H1 (cell line): ENCODE measurements around the gene TNPO2. TPM values are rescaled to one million over a fixed set of nuclear protein-coding genes. Genes with fewer than 3 reads are reported as not detected.

ENCODE experiments used
- CTCF ChIA-PET: fragments of 300-600 bp; sonication (Branson Sonifier 250); formaldehyde crosslinking; loops from one replicate; lab custom pipeline; 2021; ENCODE audit not compliant: partially characterized antibody; lab: Charles Lee
- POLR2A ChIA-PET: fragments of 300-600 bp; sonication (Branson Sonifier 250); formaldehyde crosslinking; loops from one replicate; lab custom pipeline; 2021; ENCODE audit warnings: inconsistent platforms; ENCODE audit not compliant: partially characterized antibody; lab: Charles Lee
- DNase-seq, 2 experiments: peaks; one replicate each; pipeline versions ENCODE4 v3.0.0 to v3.0.0-alpha.2; 2010 to 2022; ENCODE audit warnings: low spot score in 2 of 2, low read depth in 1 of 2, mixed read lengths in 1 of 2
- FAIRE-seq: peaks from 2 replicates; lab custom pipeline; 2011; peaks lifted over from hg19 to GRCh38; lab: Jason Lieb, UNC
- H2AFZ ChIP-seq: 2 replicates; pipeline ENCODE4 v1.8.1; 2012; ENCODE audit warnings: low read length, inconsistent platforms
- H2AK5ac ChIP-seq: 2 replicates; pipeline ENCODE4 v1.6.1; 2013; ENCODE audit warnings: low read depth, low read length
- H2BK120ac ChIP-seq: replicated peaks from 2 replicates; pipeline ENCODE3; 2013; ENCODE audit warnings: low read depth, low read length, inconsistent platforms
- H2BK12ac ChIP-seq: 2 replicates; pipeline ENCODE4 v1.6.1; 2013; ENCODE audit warnings: low read depth, low read length
- H2BK15ac ChIP-seq: 2 replicates; pipeline ENCODE4 v1.6.1; 2013; ENCODE audit warnings: low read length
- H2BK20ac ChIP-seq: 2 replicates; pipeline ENCODE4 v1.6.1; 2013; ENCODE audit warnings: low read length
- H2BK5ac ChIP-seq: 2 replicates; pipeline ENCODE4 v1.6.1; 2013; ENCODE audit warnings: low read depth, low read length
- H3K14ac ChIP-seq: 2 replicates; pipeline ENCODE4 v1.6.1; 2013; ENCODE audit warnings: inconsistent platforms; ENCODE audit not compliant: insufficient read length
- H3K18ac ChIP-seq: 2 replicates; pipeline ENCODE4 v1.6.1; 2013; ENCODE audit warnings: low read length; ENCODE audit errors: extremely low read depth
- H3K23ac ChIP-seq: 2 replicates; pipeline ENCODE4 v1.6.1; 2013; ENCODE audit warnings: inconsistent platforms; ENCODE audit not compliant: insufficient read length
- H3K23me2 ChIP-seq: 2 replicates; pipeline ENCODE4 v1.6.1; 2013; ENCODE audit warnings: low read depth, low read length
- H3K27ac ChIP-seq: 2 replicates; pipeline ENCODE4 v1.6.1; 2011; ENCODE audit warnings: low read depth, low read length, inconsistent platforms
- H3K27me3 ChIP-seq, 4 experiments: replicated peaks in 1 of 4; 1 replicate in 1 of 4; 2 replicates in 3 of 4; pipeline versions ENCODE4 v1.6.1 to v1.8.1; 2011 to 2013; ENCODE audit warnings: low read length in 3 of 4, mild to moderate bottlenecking in 3 of 4, inconsistent platforms in 2 of 4, mixed read lengths in 2 of 4, moderate library complexity in 1 of 4; ENCODE audit not compliant: control insufficient read depth in 3 of 4, insufficient read depth in 3 of 4; ENCODE audit errors: extremely low read depth in 1 of 4
- H3K36me3 ChIP-seq, 4 experiments: 2 replicates each; pipeline versions ENCODE4 v1.6.1 to v1.8.1; 2011 to 2013; ENCODE audit warnings: mild to moderate bottlenecking in 4 of 4, low read length in 3 of 4, moderate library complexity in 2 of 4, control low read depth in 1 of 4, inconsistent platforms in 1 of 4; ENCODE audit not compliant: insufficient read depth in 4 of 4, control insufficient read depth in 2 of 4
- H3K4ac ChIP-seq: replicated peaks from 2 replicates; pipeline ENCODE3; 2013; ENCODE audit warnings: low read length, low read depth, mixed read lengths, inconsistent platforms; ENCODE audit not compliant: insufficient read length
- H3K4me1 ChIP-seq, 4 experiments: replicated peaks in 1 of 4; 1 replicate in 1 of 4; 2 replicates in 3 of 4; pipeline versions ENCODE4 v1.6.1 to v1.8.1; 2011 to 2013; ENCODE audit warnings: low read length in 3 of 4, inconsistent platforms in 2 of 4, mixed read lengths in 1 of 4; ENCODE audit not compliant: insufficient read depth in 4 of 4, control insufficient read depth in 3 of 4
- H3K4me2 ChIP-seq, 2 experiments: 2 replicates each; pipeline versions ENCODE4 v1.6.1 to v1.8.1; 2011 to 2013; ENCODE audit warnings: low read depth in 2 of 2, low read length in 2 of 2, control low read depth in 1 of 2, inconsistent platforms in 1 of 2, mild to moderate bottlenecking in 1 of 2; ENCODE audit not compliant: insufficient read depth in 1 of 2
- H3K4me3 ChIP-seq, 4 experiments: fragments of 200-600, 300-600 bp in 1 of 4; sonication (generic), shearing (Covaris generic), sonication (Bioruptor Twin) in 1 of 4; 2 replicates each; pipeline versions ENCODE4 v1.5.1 to v1.8.1; 2011 to 2016; ENCODE audit warnings: low read length in 4 of 4, low read depth in 3 of 4, control low read depth in 2 of 4, inconsistent platforms in 2 of 4, mild to moderate bottlenecking in 2 of 4, mixed read lengths in 1 of 4, moderate library complexity in 1 of 4; ENCODE audit not compliant: insufficient read depth in 2 of 4; ENCODE audit errors: extremely low read depth in 1 of 4
- H3K56ac ChIP-seq: replicated peaks from 2 replicates; pipeline ENCODE3; 2013; ENCODE audit warnings: low read depth, mild to moderate bottlenecking, mixed read lengths, low read length, inconsistent platforms; ENCODE audit not compliant: insufficient read length
- H3K79me1 ChIP-seq: 2 replicates; pipeline ENCODE4 v1.6.1; 2013; ENCODE audit warnings: low read depth, low read length, control low read depth
- H3K79me2 ChIP-seq, 2 experiments: 2 replicates each; pipeline versions ENCODE4 v1.6.1 to v1.8.1; 2012 to 2013; ENCODE audit warnings: low read length in 2 of 2, mild to moderate bottlenecking in 2 of 2, inconsistent platforms in 1 of 2; ENCODE audit not compliant: insufficient read depth in 2 of 2, control insufficient read depth in 1 of 2
- H3K9ac ChIP-seq, 4 experiments: replicated peaks in 1 of 4; 1 replicate in 1 of 4; 2 replicates in 3 of 4; pipeline versions ENCODE4 v1.6.1 to v1.8.1; 2011 to 2013; ENCODE audit warnings: low read depth in 3 of 4, low read length in 3 of 4, control low read depth in 2 of 4, mild to moderate bottlenecking in 2 of 4, moderate library complexity in 2 of 4, inconsistent platforms in 1 of 4; ENCODE audit errors: extremely low read depth in 1 of 4
- H3K9me3 ChIP-seq, 2 experiments: 2 replicates each; pipeline versions ENCODE4 v1.6.1 to v1.8.1; 2012 to 2013; ENCODE audit warnings: mild to moderate bottlenecking in 2 of 2, moderate library complexity in 2 of 2, control low read depth in 1 of 2, inconsistent platforms in 1 of 2, low read depth in 1 of 2, low read length in 1 of 2, mixed read lengths in 1 of 2; ENCODE audit not compliant: insufficient read depth in 2 of 2
- H4K20me1 ChIP-seq, 2 experiments: replicated peaks in 1 of 2; 2 replicates each; pipeline versions ENCODE3 to v1.8.1; 2011 to 2013; ENCODE audit warnings: inconsistent platforms in 2 of 2, low read length in 2 of 2, mild to moderate bottlenecking in 1 of 2; ENCODE audit not compliant: insufficient read depth in 2 of 2, control insufficient read depth in 1 of 2
- H4K5ac ChIP-seq: 2 replicates; pipeline ENCODE4 v1.6.1; 2013; ENCODE audit warnings: low read length, low read depth, mixed read lengths, inconsistent platforms; ENCODE audit not compliant: insufficient read length
- H4K8ac ChIP-seq: 2 replicates; pipeline ENCODE4 v1.8.0; 2013; ENCODE audit warnings: mild to moderate bottlenecking, moderate library complexity, low read length, inconsistent platforms; ENCODE audit not compliant: insufficient read depth; ENCODE audit errors: extremely low read depth
- H4K91ac ChIP-seq: replicated peaks from 2 replicates; pipeline ENCODE3; 2013; ENCODE audit warnings: low read length, mixed read lengths, inconsistent platforms; ENCODE audit not compliant: insufficient read length
- BCL11A ChIP-seq, 2 experiments: IDR thresholded peaks; one replicate each; pipeline ENCODE4 v1.6.1; 2011; ENCODE audit warnings: low read depth in 2 of 2, low read length in 2 of 2, mild to moderate bottlenecking in 2 of 2
- CEBPB ChIP-seq: IDR thresholded peaks from 2 replicates; pipeline ENCODE4 v1.6.1; 2012; ENCODE audit warnings: low read depth, low read length
- HDAC6 ChIP-seq: IDR thresholded peaks from one replicate; pipeline ENCODE4 v1.7.1; 2012; ENCODE audit warnings: low read depth, mild to moderate bottlenecking, inconsistent platforms, low read length, moderate library complexity
- MAX ChIP-seq: IDR thresholded peaks from 2 replicates; pipeline ENCODE4 v1.6.1; 2012; ENCODE audit warnings: inconsistent platforms
- NANOG ChIP-seq: IDR thresholded peaks from 2 replicates; pipeline ENCODE4 v1.6.1; 2011; ENCODE audit warnings: low read length, low read depth, mild to moderate bottlenecking, inconsistent platforms; ENCODE audit not compliant: insufficient read depth, poor library complexity, severe bottlenecking
- RAD21 ChIP-seq, 2 experiments: IDR thresholded peaks in 1 of 2; conservative IDR thresholded peaks in 1 of 2; 2 replicates each; pipeline ENCODE4 v1.6.1; 2011; ENCODE audit warnings: low read depth in 2 of 2, low read length in 2 of 2, improper control_type of control experiment in 1 of 2, inconsistent platforms in 1 of 2, mild to moderate bottlenecking in 1 of 2, moderate library complexity in 1 of 2
- RFX5 ChIP-seq: IDR thresholded peaks from 2 replicates; pipeline ENCODE4 v1.6.1; 2011; ENCODE audit warnings: low read depth, low read length, improper control_type of control experiment, borderline replicate concordance
- SP4 ChIP-seq: IDR thresholded peaks from 2 replicates; pipeline ENCODE4 v1.6.1; 2012; ENCODE audit warnings: low read length, inconsistent platforms
- SRF ChIP-seq: IDR thresholded peaks from 2 replicates; pipeline ENCODE4 v1.6.1; 2011; ENCODE audit warnings: mild to moderate bottlenecking, low read depth, low read length, moderate library complexity
- TBP ChIP-seq: IDR thresholded peaks from 2 replicates; pipeline ENCODE4 v1.6.1; 2011; ENCODE audit warnings: low read depth, low read length, improper control_type of control experiment
- WGBS, 2 experiments: shearing (Covaris generic) in 1 of 2; methylation state at CpG; one replicate each; pipeline versions ENCODE4 v1.1.6 to v1.1.7; 2013 to 2015; ENCODE audit warnings: low lambda C conversion rate in 2 of 2, mixed read lengths in 2 of 2, inconsistent platforms in 1 of 2, low coverage in 1 of 2, missing lambda C conversion rate in 1 of 2; ENCODE audit not compliant: insufficient replicate concordance in 2 of 2, insufficient coverage in 1 of 2, insufficient read length in 1 of 2; ENCODE audit errors: extremely low coverage in 1 of 2, missing lambda C conversion rate in 1 of 2; 5-methylcytosine and 5-hydroxymethylcytosine counted together
- polyA plus RNA-seq, 7 experiments: library from polyadenylated mRNA; depleted of rRNA in 3 of 7; stranded (reverse) in 5 of 7; unstranded in 2 of 7; fragments of >200 nt in 5 of 7; fragments of 200-250 nt in 2 of 7; gene quantifications; 1 replicate in 5 of 7; 2 replicates in 1 of 7; 4 replicates in 1 of 7; pipeline versions ENCODE4 v1.2.1 to v1.2.3, GENCODE V29; 2011 to 2013; ENCODE audit warnings: missing spikeins in 2 of 7, mixed read lengths in 2 of 7
- total RNA-seq: library from RNA; stranded (reverse); fragmentation: NEBNext Ultra II Directional; extraction: Animal tissue kit (Norgen Biotek cat#: 25700); gene quantifications from 2 replicates; pipeline ENCODE4 v1.2.1, GENCODE V29; 2021

Gene TNPO2
- total and polyA plus RNA-seq, 2 of the 8 experiments (the other 6 are each of a cell fraction or from before 2014, with no cell fraction given): 112 to 121 TPM

GRCh38 chr19:12763100-12763499 lies 39.4 kb upstream of the TNPO2 start:
- Histone ChIP-seq H3K79me1 (no peaks in the 10 kb centered on the region), H3K23ac (no peak overlapping the region), H3K36me3 (peaks cover 7 to 38% (median 24%) of the 10 kb centered on the region in 4 experiments), H3K9ac (no peak overlapping the region), H2BK5ac (no peak overlapping the region), H2AFZ (no peak overlapping the region), H4K5ac (no peak overlapping the region), H3K4me3 (no peak overlapping the region), H3K4me1 (peaks cover 0 to 2% (median 1%) of the 10 kb centered on the region in 4 experiments; a peak in 2 of 7 replicates), H3K14ac (no peak overlapping the region), H4K8ac (no peak overlapping the region), H2BK20ac (no peak overlapping the region), H2BK15ac (no peak overlapping the region), H3K23me2 (no peaks in the 10 kb centered on the region), H3K4ac (no peak overlapping the region), H3K27ac (no peak overlapping the region), H3K56ac (no peak overlapping the region), H2BK120ac (no peak overlapping the region), H3K4me2 (no peak overlapping the region), H2BK12ac (no peak overlapping the region), H3K18ac (no peak overlapping the region), H2AK5ac (no peak overlapping the region), H3K9me3 (no peaks in the 10 kb centered on the region), H3K27me3 (no peaks in the 10 kb centered on the region; a peak in 1 of 7 replicates), H3K79me2 (no peaks in the 10 kb centered on the region), H4K91ac (no peak overlapping the region), H4K20me1 (peaks cover 1 to 2% of the 10 kb centered on the region in 2 experiments)
- FAIRE-seq (no peak), DNase-seq (no peak)
- CTCF ChIA-PET: interaction anchor here (1.0 to 17.5 kb wide), 6 partner anchors 11 to 79 kb away, joined by 3 to 288 read pairs (median 68); partner anchors contain the start of genes BEST2, HOOK2, JUNB and PRDX2
- POLR2A ChIA-PET: interaction anchor here (0.8 to 9.2 kb wide), 11 partner anchors 10 to 64 kb away, joined by 3 to 70 read pairs (median 5); partner anchors contain the start of genes BEST2, GET3 and HOOK2
- TF ChIP-seq SP4 (no peak), SRF (no peak), RAD21 (IDR thresholded peaks at IDR 0.05 in 1 of 2, conservative IDR thresholded peaks at IDR 0.05 in 1 of 2; ENCODE audit: low read depth in 2 of 2, low read length in 2 of 2) (no peak), BCL11A (IDR thresholded peaks at IDR 0.05; ENCODE audit: low read depth in 2 of 2, low read length in 2 of 2) (no peak), CEBPB (no peak), NANOG (no peak), TBP (no peak), HDAC6 (no peak), MAX (no peak), RFX5 (no peak)
- 95% methylated on average over 10 of the region's 11 CpGs; no CpG with 5 or more reads in 1 of the 2 experiments for WGBS, 2 experiments
